Hepatocyte (in vitro differentiated cells): ENCODE measurements around the gene CMTM8.

ENCODE experiments used
- EZH2 ChIP-seq: fragments of 200-600 bp; sonication (generic); IDR thresholded peaks from 2 replicates; pipeline ENCODE4 v1.6.1; 2016; ENCODE audit warnings: antibody characterized with exemption, mild to moderate bottlenecking, borderline replicate concordance
- EZH2phosphoT487 ChIP-seq: fragments of 200-600 bp; sonication (generic); IDR thresholded peaks from one replicate; pipeline ENCODE4 v1.6.1; 2018; ENCODE audit warnings: antibody characterized with exemption, mild to moderate bottlenecking, low read depth, moderate library complexity; ENCODE audit not compliant: unreplicated experiment, severe bottlenecking
- TF ChIP-seq, protein P1 (sequence below): fragments of 200-600 bp; sonication (generic); IDR thresholded peaks from 2 replicates; pipeline ENCODE4 v1.5.1; 2016; ENCODE audit warnings: antibody characterized with exemption, mild to moderate bottlenecking; ENCODE audit not compliant: poor library complexity

- TF ChIP-seq EZH2: no peak
- TF ChIP-seq, protein P1, sequence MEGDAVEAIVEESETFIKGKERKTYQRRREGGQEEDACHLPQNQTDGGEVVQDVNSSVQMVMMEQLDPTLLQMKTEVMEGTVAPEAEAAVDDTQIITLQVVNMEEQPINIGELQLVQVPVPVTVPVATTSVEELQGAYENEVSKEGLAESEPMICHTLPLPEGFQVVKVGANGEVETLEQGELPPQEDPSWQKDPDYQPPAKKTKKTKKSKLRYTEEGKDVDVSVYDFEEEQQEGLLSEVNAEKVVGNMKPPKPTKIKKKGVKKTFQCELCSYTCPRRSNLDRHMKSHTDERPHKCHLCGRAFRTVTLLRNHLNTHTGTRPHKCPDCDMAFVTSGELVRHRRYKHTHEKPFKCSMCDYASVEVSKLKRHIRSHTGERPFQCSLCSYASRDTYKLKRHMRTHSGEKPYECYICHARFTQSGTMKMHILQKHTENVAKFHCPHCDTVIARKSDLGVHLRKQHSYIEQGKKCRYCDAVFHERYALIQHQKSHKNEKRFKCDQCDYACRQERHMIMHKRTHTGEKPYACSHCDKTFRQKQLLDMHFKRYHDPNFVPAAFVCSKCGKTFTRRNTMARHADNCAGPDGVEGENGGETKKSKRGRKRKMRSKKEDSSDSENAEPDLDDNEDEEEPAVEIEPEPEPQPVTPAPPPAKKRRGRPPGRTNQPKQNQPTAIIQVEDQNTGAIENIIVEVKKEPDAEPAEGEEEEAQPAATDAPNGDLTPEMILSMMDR: no peak
- TF ChIP-seq EZH2phosphoT487: no peak
Observed at GRCh38 chr3:32373844-32374243, 135.4 kb downstream of the CMTM8 start.
